ENCODE data around the gene KATNAL1. TPM values are rescaled to one million over a fixed set of nuclear protein-coding genes. Genes with fewer than 3 reads are reported as not detected.
"Not testable (repeated sequence)": the region's sequence is repeated elsewhere in the genome, so short reads cannot be mapped to it uniquely, and the experiment has no call there.

KATNAL1 gene
- polyA plus RNA-seq, 2 donors: 0.92 to 1.3 TPM

DNA sequence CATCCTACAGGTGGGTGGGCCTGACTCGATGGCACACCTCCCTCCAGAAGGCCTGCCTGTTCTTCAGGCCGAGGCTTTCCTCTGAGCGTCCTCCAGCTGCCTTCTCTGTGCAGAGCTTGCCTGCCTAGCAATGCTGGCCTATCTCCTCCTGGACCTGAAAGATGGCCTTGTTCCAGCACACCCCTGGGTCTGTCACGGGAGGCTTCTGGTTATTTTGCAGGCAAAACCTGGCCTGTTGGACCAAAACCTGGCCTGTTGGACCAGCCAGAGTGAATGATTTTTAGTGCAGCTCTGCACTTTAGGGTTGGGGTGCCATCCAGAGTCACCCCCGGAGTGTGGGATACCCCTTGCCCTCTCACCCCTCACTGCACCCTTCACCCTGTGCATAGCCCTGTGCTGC is 128.4 kb downstream of the KATNAL1 start:
- Histone ChIP-seq H3K36me3 (ENCODE audit: control insufficient read depth in 2 of 2, insufficient read depth in 2 of 2, low read length in 1 of 2) (no peaks in the 10 kb centered on the region), H3K27me3 (ENCODE audit: control insufficient read depth in 1 of 2, insufficient read depth in 2 of 2, low read length in 2 of 2) (no peaks in the 10 kb centered on the region), H3K4me1 (ENCODE audit: control insufficient read depth in 2 of 2, insufficient read depth in 2 of 2, low read length in 1 of 2) (no peaks in the 10 kb centered on the region), H3K27ac (ENCODE audit: low read depth in 2 of 2, low read length in 1 of 2) (no peak overlapping the region), H3K9me3 (ENCODE audit: control insufficient read depth in 2 of 2, insufficient read depth in 1 of 2, low read depth in 1 of 2, low read length in 1 of 2) (no peaks in the 10 kb centered on the region), H3K4me3 (ENCODE audit: low read depth in 1 of 2, low read length in 2 of 2) (no peak overlapping the region)
- 87 to 91% methylated on average over 5 of the region's 5 CpGs for WGBS, 2 donors

DNA sequence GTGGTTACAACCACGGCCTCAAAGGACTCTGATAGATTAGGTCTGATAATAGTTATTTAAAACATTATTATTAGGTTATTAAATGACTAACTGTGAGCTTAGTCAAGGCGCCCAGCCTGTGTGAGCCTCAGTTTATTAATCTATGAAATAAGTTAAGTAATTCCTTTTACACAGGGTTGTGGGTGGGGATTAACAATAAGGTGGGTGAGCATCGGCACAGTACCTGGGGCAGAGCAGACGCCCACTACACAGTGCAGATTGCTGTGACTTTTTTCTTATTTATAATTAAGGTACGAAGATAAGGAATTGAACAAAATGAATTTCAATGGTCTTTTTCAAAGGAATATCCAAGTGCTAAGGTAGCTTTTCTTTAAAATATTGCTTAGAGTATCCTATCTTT is 132.2 kb downstream of the KATNAL1 start:
- Histone ChIP-seq H3K27me3 (ENCODE audit: control insufficient read depth in 1 of 2, insufficient read depth in 2 of 2, low read length in 2 of 2) (no peaks in the 10 kb centered on the region), H3K4me3 (ENCODE audit: low read depth in 1 of 2, low read length in 2 of 2) (no peak overlapping the region), H3K27ac (ENCODE audit: low read depth in 2 of 2, low read length in 1 of 2) (no peak overlapping the region), H3K9me3 (ENCODE audit: control insufficient read depth in 2 of 2, insufficient read depth in 1 of 2, low read depth in 1 of 2, low read length in 1 of 2) (no peaks in the 10 kb centered on the region), H3K36me3 (ENCODE audit: control insufficient read depth in 2 of 2, insufficient read depth in 2 of 2, low read length in 1 of 2) (no peaks in the 10 kb centered on the region), H3K4me1 (ENCODE audit: control insufficient read depth in 2 of 2, insufficient read depth in 2 of 2, low read length in 1 of 2) (no peaks in the 10 kb centered on the region)
- WGBS, 2 donors: 91 to 96% methylated on average over 5 of the region's 5 CpGs

DNA sequence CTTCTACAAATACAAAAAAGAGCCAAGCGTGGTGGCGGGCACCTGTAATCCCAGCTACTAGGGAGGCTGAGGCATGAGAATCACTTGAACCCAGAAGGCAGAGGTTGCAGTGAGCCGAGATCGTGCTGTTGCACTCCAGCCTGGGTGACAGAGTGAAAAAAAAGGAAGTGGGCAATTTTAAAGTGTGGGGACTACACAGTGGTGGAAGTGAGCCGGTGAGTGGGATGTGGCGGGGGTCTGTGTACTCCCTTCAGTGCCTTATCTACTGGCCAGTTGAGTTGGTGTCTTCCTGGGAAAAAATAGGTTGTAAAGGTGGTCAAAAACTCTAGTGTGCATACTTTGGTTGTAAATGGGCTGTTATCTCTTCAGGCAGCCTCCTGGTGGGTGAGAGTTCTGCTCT is 133.1 kb downstream of the KATNAL1 start:
- H3K4me3 ChIP-seq (ENCODE audit: low read depth in 1 of 2, low read length in 2 of 2); H3K4me1 ChIP-seq (ENCODE audit: control insufficient read depth in 2 of 2, insufficient read depth in 2 of 2, low read length in 1 of 2); H3K9me3 ChIP-seq (ENCODE audit: control insufficient read depth in 2 of 2, insufficient read depth in 1 of 2, low read depth in 1 of 2, low read length in 1 of 2); H3K27ac ChIP-seq (ENCODE audit: low read depth in 2 of 2, low read length in 1 of 2); H3K36me3 ChIP-seq (ENCODE audit: control insufficient read depth in 2 of 2, insufficient read depth in 2 of 2, low read length in 1 of 2); H3K27me3 ChIP-seq (ENCODE audit: control insufficient read depth in 1 of 2, insufficient read depth in 2 of 2, low read length in 2 of 2): not testable (repeated sequence)
- 82 to 88% methylated on average over 6 of the region's 6 CpGs for WGBS, 2 donors

DNA sequence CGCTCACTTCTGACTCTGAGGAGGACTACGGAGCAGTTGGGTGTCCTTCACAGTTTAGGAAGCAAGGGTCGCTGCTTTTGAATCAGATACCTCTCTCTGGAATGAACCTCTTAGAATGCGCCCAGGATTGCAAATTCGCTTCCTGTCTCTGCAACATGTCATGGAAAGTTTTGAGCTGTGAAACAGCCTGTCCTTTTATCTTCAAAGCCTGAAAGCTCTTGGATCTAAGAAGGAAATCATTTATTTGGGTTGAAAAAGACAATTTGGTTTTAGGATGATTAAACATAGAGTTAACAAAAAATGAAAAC is 134.1 kb downstream of the KATNAL1 start:
- WGBS, 2 donors: 75 to 85% methylated on average over 5 of the region's 5 CpGs
- no peaks in the 10 kb centered on the region for H3K36me3 ChIP-seq (ENCODE audit: control insufficient read depth in 2 of 2, insufficient read depth in 2 of 2, low read length in 1 of 2)
- no peaks in the 10 kb centered on the region for H3K4me1 ChIP-seq (ENCODE audit: control insufficient read depth in 2 of 2, insufficient read depth in 2 of 2, low read length in 1 of 2)
- no peaks in the 10 kb centered on the region for H3K9me3 ChIP-seq (ENCODE audit: control insufficient read depth in 2 of 2, insufficient read depth in 1 of 2, low read depth in 1 of 2, low read length in 1 of 2)
- no peak overlapping the region for H3K4me3 ChIP-seq (ENCODE audit: low read depth in 1 of 2, low read length in 2 of 2)
- no peak overlapping the region for H3K27ac ChIP-seq (ENCODE audit: low read depth in 2 of 2, low read length in 1 of 2)
- no peaks in the 10 kb centered on the region for H3K27me3 ChIP-seq (ENCODE audit: control insufficient read depth in 1 of 2, insufficient read depth in 2 of 2, low read length in 2 of 2)

DNA sequence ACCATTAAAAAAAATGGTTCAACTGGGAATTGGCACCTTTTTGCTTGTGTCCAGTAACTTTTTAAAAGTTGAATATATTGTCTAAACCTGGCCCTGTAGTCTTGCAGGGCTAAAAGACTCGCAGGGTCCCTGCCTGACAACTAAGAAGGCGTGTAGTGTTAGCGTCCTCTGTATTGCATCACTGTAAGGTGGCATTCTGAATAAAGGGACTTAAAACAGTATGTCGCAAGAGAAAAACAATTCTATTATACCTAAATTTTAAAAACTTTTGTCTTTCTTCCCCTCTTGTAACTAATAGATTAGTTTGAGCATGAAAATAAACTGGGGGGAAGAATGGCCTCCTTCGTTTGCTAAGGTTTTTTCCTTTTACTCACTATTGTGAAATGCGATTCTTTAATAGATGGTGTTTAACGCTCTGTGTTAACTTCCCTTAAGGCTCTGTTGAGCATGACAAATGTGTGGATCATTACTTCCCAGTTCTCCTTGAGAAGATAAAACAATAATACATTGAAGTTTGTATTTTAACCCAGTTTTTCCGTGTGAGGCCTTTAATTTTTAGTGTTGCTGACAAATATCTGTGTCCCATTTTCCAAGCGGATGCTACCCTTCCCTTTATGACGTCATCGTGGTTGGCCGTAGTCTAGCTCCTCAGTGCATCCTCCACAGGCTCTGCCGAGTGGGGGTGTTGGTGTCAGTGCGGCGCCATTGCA is 134.6 kb downstream of the KATNAL1 start:
- Histone ChIP-seq H3K27ac (ENCODE audit: low read depth in 2 of 2, low read length in 1 of 2) (no peak overlapping the region), H3K4me1 (ENCODE audit: control insufficient read depth in 2 of 2, insufficient read depth in 2 of 2, low read length in 1 of 2) (no peaks in the 10 kb centered on the region), H3K36me3 (ENCODE audit: control insufficient read depth in 2 of 2, insufficient read depth in 2 of 2, low read length in 1 of 2) (no peaks in the 10 kb centered on the region), H3K27me3 (ENCODE audit: control insufficient read depth in 1 of 2, insufficient read depth in 2 of 2, low read length in 2 of 2) (no peaks in the 10 kb centered on the region), H3K9me3 (ENCODE audit: control insufficient read depth in 2 of 2, insufficient read depth in 1 of 2, low read depth in 1 of 2, low read length in 1 of 2) (no peaks in the 10 kb centered on the region), H3K4me3 (ENCODE audit: low read depth in 1 of 2, low read length in 2 of 2) (no peak overlapping the region)
- 89 to 91% methylated on average over 15 of the region's 15 CpGs for WGBS, 2 donors

DNA sequence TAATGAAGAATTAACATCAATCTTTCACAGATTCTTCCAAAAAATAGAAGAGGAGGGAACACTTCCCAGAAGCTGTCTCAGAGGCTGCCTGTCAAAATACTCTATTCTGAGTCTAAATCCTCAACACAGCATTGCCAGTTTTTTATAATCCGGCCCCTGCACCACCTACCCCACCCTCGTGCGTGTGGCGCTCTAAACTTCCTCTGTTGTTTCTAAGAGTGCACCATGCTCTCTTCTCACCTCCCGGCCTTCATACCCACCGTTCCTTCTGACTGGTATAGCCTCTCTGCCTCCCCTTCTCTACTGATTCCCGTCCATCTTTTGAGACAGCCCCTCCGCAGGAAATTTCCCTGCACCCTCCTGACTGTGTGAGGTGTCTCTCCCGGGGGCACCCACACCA is 136.8 kb downstream of the KATNAL1 start:
- no peak overlapping the region for H3K27ac ChIP-seq (ENCODE audit: low read depth in 2 of 2, low read length in 1 of 2)
- 70 to 75% methylated on average over 9 of the region's 9 CpGs for WGBS, 2 donors
- no peaks in the 10 kb centered on the region for H3K27me3 ChIP-seq (ENCODE audit: control insufficient read depth in 1 of 2, insufficient read depth in 2 of 2, low read length in 2 of 2)
- H3K4me1 ChIP-seq (ENCODE audit: control insufficient read depth in 2 of 2, insufficient read depth in 2 of 2, low read length in 1 of 2): no peaks in the 10 kb centered on the region
- H3K4me3 ChIP-seq (ENCODE audit: low read depth in 1 of 2, low read length in 2 of 2): no peak overlapping the region
- H3K9me3 ChIP-seq (ENCODE audit: control insufficient read depth in 2 of 2, insufficient read depth in 1 of 2, low read depth in 1 of 2, low read length in 1 of 2): no peaks in the 10 kb centered on the region
- H3K36me3 ChIP-seq (ENCODE audit: control insufficient read depth in 2 of 2, insufficient read depth in 2 of 2, low read length in 1 of 2): no peaks in the 10 kb centered on the region

DNA sequence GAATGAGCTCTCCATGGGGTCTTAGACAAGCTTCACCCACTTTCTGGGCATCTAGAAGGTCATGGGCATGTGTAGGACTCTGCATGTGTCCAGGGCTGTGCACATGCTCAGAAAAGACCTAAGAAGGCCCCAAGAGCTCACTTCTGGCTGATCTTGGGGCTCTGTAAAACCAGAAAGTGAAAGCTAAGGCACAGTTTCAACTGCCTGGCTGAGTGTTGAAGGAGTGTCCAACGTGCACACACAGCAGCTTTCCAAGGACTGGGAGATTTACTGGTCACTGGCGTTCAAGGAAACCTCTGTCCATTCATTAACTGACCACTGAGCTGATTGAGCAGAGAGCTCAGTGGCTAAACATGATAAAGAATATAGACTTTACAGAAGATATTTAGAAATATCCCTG is 137.9 kb downstream of the KATNAL1 start:
- Histone ChIP-seq H3K4me3 (ENCODE audit: low read depth in 1 of 2, low read length in 2 of 2) (no peak overlapping the region), H3K4me1 (ENCODE audit: control insufficient read depth in 2 of 2, insufficient read depth in 2 of 2, low read length in 1 of 2) (no peaks in the 10 kb centered on the region), H3K9me3 (ENCODE audit: control insufficient read depth in 2 of 2, insufficient read depth in 1 of 2, low read depth in 1 of 2, low read length in 1 of 2) (no peaks in the 10 kb centered on the region), H3K27me3 (ENCODE audit: control insufficient read depth in 1 of 2, insufficient read depth in 2 of 2, low read length in 2 of 2) (no peaks in the 10 kb centered on the region), H3K36me3 (ENCODE audit: control insufficient read depth in 2 of 2, insufficient read depth in 2 of 2, low read length in 1 of 2) (no peaks in the 10 kb centered on the region), H3K27ac (ENCODE audit: low read depth in 2 of 2, low read length in 1 of 2) (no peak overlapping the region)
- 29 to 47% methylated on average over 2 of the region's 2 CpGs for WGBS, 2 donors

DNA sequence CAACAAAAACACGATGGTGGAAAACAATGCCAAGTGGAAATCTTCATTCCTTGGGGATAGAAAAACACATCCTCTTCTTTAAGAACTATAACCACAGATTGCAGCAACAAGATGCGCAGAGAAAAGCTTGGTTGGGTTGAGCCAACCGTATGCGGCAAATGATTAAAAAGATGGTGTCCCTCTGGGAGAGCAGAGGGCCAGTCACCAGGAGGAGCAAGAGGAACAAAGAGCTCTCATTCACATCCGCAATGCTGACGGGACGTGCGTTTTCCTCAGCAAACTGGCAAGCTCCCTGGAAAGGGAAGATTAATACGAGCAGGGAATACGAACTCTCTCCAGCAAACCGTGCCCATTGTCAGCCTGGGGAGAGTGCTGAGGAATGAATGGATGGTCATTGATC is 141.6 kb downstream of the KATNAL1 start:
- no peaks in the 10 kb centered on the region for H3K36me3 ChIP-seq (ENCODE audit: control insufficient read depth in 2 of 2, insufficient read depth in 2 of 2, low read length in 1 of 2)
- no peak overlapping the region for H3K4me3 ChIP-seq (ENCODE audit: low read depth in 1 of 2, low read length in 2 of 2)
- H3K27me3 ChIP-seq (ENCODE audit: control insufficient read depth in 1 of 2, insufficient read depth in 2 of 2, low read length in 2 of 2): no peaks in the 10 kb centered on the region
- no peak overlapping the region for H3K27ac ChIP-seq (ENCODE audit: low read depth in 2 of 2, low read length in 1 of 2)
- H3K4me1 ChIP-seq (ENCODE audit: control insufficient read depth in 2 of 2, insufficient read depth in 2 of 2, low read length in 1 of 2): no peaks in the 10 kb centered on the region
- H3K9me3 ChIP-seq (ENCODE audit: control insufficient read depth in 2 of 2, insufficient read depth in 1 of 2, low read depth in 1 of 2, low read length in 1 of 2): no peaks in the 10 kb centered on the region
- 67 to 72% methylated on average over 11 of the region's 11 CpGs for WGBS, 2 donors

DNA sequence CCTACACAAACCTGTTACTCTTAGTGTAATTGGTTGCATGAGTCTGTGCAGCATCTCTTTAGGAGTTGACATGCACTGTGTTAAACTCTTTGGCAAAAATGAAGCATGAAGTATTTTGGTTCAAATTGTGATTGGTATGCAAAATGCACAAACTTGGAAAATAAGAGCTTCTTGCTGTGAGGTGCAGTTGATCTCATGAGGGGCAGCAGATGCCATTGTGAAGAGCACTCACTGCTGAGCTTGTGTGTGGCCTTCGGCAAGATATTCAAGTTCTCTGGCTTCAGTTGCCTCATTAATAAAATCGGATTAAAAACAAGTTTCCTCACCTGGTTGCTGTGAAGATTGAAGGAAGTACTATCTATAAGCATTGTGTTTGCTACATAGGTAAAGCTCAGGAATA is 142.3 kb downstream of the KATNAL1 start:
- no peaks in the 10 kb centered on the region for H3K4me1 ChIP-seq (ENCODE audit: control insufficient read depth in 2 of 2, insufficient read depth in 2 of 2, low read length in 1 of 2)
- H3K27me3 ChIP-seq (ENCODE audit: control insufficient read depth in 1 of 2, insufficient read depth in 2 of 2, low read length in 2 of 2): no peaks in the 10 kb centered on the region
- H3K36me3 ChIP-seq (ENCODE audit: control insufficient read depth in 2 of 2, insufficient read depth in 2 of 2, low read length in 1 of 2): no peaks in the 10 kb centered on the region
- no peak overlapping the region for H3K27ac ChIP-seq (ENCODE audit: low read depth in 2 of 2, low read length in 1 of 2)
- H3K9me3 ChIP-seq (ENCODE audit: control insufficient read depth in 2 of 2, insufficient read depth in 1 of 2, low read depth in 1 of 2, low read length in 1 of 2): no peaks in the 10 kb centered on the region
- H3K4me3 ChIP-seq (ENCODE audit: low read depth in 1 of 2, low read length in 2 of 2): no peak overlapping the region
- 83 to 88% methylated on average over 2 of the region's 2 CpGs for WGBS, 2 donors

DNA sequence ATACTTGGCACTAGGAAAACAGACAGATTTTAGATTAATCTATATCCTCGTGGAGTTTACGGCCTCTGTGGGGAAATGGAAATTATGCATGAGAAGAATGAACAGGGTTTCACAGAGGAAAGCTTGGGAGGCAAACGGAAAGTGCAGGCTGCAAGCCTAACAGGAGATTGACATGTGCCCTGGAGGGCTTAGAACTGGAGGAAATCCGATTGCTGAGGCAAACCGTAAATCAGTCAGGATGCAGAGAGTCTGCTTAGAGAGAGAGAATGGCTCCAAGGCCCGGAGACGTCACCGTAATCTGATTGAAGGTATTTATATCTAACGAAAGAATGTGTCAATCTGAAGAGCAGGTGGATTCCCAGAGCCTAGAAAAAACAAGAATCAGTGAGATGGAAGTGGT is 143.2 kb downstream of the KATNAL1 start:
- H3K4me3 ChIP-seq (ENCODE audit: low read depth in 1 of 2, low read length in 2 of 2): no peak overlapping the region
- no peaks in the 10 kb centered on the region for H3K36me3 ChIP-seq (ENCODE audit: control insufficient read depth in 2 of 2, insufficient read depth in 2 of 2, low read length in 1 of 2)
- 55 to 59% methylated on average over 9 of the region's 9 CpGs for WGBS, 2 donors
- no peaks in the 10 kb centered on the region for H3K4me1 ChIP-seq (ENCODE audit: control insufficient read depth in 2 of 2, insufficient read depth in 2 of 2, low read length in 1 of 2)
- H3K27me3 ChIP-seq (ENCODE audit: control insufficient read depth in 1 of 2, insufficient read depth in 2 of 2, low read length in 2 of 2): no peaks in the 10 kb centered on the region
- H3K27ac ChIP-seq (ENCODE audit: low read depth in 2 of 2, low read length in 1 of 2): no peak overlapping the region
- H3K9me3 ChIP-seq (ENCODE audit: control insufficient read depth in 2 of 2, insufficient read depth in 1 of 2, low read depth in 1 of 2, low read length in 1 of 2): no peaks in the 10 kb centered on the region

Measured in esophagus (tissue), 2 donors.